Testis (tissue), 2 donors: ENCODE results near the gene SLC9C2.
"Not testable (repeated sequence)": the region's sequence is repeated elsewhere in the genome, so short reads cannot be mapped to it uniquely, and the experiment has no call there.

Experiments
- CTCF ChIP-seq, 3 experiments: fragments of 450-650 bp in 2 of 3; fragments of 200-600 bp in 1 of 3; sonication (generic) in 1 of 3; IDR thresholded peaks; one replicate each; pipeline ENCODE4 v1.5.1; 2016 to 2019; ENCODE audit warnings: antibody characterized with exemption in 3 of 3, mild to moderate bottlenecking in 2 of 3, moderate library complexity in 1 of 3
- POLR2A ChIP-seq: fragments of 450-650 bp; IDR thresholded peaks from one replicate; pipeline ENCODE4 v1.6.1; 2017; ENCODE audit warnings: antibody characterized with exemption, mild to moderate bottlenecking, moderate library complexity

- not testable (repeated sequence) for TF ChIP-seq CTCF (IDR thresholded peaks at IDR 0.05); POLR2A
These were observed 140.2 kb downstream of the SLC9C2 start for GRCh38 chr1:173462666-173463065.
